HL-60 (cell line): ENCODE results near the gene MAP2K5.

ENCODE experiments used
- DNase-seq, 2 experiments: peaks; one replicate each; pipeline ENCODE4 v3.0.0-alpha.2; 2010 to 2020; ENCODE audit warnings: low read depth in 1 of 2, low spot score in 1 of 2
- H3K27ac ChIP-seq: fragments of 250-450 bp; sonication (Bioruptor Pico); replicated peaks from 2 replicates; pipeline ENCODE4 v1.5.1; 2020; ENCODE audit warnings: mild to moderate bottlenecking, moderate library complexity
- H3K27me3 ChIP-seq: fragments of 250-450 bp; sonication (Bioruptor Pico); 2 replicates; pipeline ENCODE4 v1.5.1; 2021; ENCODE audit warnings: mild to moderate bottlenecking, moderate library complexity; ENCODE audit not compliant: insufficient read depth, poor library complexity, severe bottlenecking
- H3K4me3 ChIP-seq: replicated peaks from 2 replicates; pipeline ENCODE4 v1.5.1; 2011; ENCODE audit warnings: mild to moderate bottlenecking, control low read depth, low read length; ENCODE audit not compliant: insufficient read depth
- CTCF ChIP-seq: IDR thresholded peaks from one replicate; pipeline ENCODE4 v1.5.1; 2011; ENCODE audit warnings: low read length, control low read depth, inconsistent platforms; ENCODE audit not compliant: insufficient read depth
- GABPA ChIP-seq: IDR thresholded peaks from 2 replicates; pipeline ENCODE4 v1.6.1; 2012; ENCODE audit warnings: low read depth
- POLR2AphosphoS5 ChIP-seq: IDR thresholded peaks from 2 replicates; pipeline ENCODE4 v1.6.1; 2012; ENCODE audit warnings: low read depth
- SPI1 ChIP-seq: IDR thresholded peaks from 2 replicates; pipeline ENCODE4 v1.6.1; 2012; ENCODE audit warnings: low read depth, mild to moderate bottlenecking, borderline replicate concordance
- TF ChIP-seq, protein P1 (sequence below): IDR thresholded peaks from 2 replicates; pipeline ENCODE4 v1.6.1; 2012; ENCODE audit warnings: low read depth; ENCODE audit not compliant: insufficient replicate concordance

The MAP2K5 gene

DNA sequence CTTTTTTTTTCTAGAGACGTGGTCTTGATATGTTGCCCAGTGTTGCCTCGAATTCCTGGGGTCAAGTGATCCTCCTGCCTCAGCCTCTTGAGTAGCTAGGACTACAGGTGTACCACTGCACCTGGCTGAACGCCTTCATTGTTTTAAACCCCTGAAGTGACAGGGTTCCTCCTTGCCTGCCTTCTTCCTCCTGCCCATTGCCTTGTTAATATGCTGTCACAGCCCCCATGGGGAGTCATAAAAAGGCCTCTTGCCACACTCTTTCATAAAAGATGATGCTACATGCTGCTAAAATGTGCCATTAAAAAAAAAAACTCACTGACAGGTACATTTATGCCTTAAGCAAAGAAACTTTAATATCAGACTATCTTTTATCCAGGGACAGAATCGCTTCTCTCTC is 166.0 kb downstream of the MAP2K5 start:
- Histone ChIP-seq H3K27me3 (no peaks in the 10 kb centered on the region), H3K27ac (no peak overlapping the region), H3K4me3 (no peak overlapping the region)
- DNase-seq: no peak
- TF ChIP-seq SPI1 (no peak), POLR2AphosphoS5 (no peak), CTCF (no peak), GABPA (no peak)
- TF ChIP-seq, protein P1, sequence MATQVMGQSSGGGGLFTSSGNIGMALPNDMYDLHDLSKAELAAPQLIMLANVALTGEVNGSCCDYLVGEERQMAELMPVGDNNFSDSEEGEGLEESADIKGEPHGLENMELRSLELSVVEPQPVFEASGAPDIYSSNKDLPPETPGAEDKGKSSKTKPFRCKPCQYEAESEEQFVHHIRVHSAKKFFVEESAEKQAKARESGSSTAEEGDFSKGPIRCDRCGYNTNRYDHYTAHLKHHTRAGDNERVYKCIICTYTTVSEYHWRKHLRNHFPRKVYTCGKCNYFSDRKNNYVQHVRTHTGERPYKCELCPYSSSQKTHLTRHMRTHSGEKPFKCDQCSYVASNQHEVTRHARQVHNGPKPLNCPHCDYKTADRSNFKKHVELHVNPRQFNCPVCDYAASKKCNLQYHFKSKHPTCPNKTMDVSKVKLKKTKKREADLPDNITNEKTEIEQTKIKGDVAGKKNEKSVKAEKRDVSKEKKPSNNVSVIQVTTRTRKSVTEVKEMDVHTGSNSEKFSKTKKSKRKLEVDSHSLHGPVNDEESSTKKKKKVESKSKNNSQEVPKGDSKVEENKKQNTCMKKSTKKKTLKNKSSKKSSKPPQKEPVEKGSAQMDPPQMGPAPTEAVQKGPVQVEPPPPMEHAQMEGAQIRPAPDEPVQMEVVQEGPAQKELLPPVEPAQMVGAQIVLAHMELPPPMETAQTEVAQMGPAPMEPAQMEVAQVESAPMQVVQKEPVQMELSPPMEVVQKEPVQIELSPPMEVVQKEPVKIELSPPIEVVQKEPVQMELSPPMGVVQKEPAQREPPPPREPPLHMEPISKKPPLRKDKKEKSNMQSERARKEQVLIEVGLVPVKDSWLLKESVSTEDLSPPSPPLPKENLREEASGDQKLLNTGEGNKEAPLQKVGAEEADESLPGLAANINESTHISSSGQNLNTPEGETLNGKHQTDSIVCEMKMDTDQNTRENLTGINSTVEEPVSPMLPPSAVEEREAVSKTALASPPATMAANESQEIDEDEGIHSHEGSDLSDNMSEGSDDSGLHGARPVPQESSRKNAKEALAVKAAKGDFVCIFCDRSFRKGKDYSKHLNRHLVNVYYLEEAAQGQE: no peak

DNA sequence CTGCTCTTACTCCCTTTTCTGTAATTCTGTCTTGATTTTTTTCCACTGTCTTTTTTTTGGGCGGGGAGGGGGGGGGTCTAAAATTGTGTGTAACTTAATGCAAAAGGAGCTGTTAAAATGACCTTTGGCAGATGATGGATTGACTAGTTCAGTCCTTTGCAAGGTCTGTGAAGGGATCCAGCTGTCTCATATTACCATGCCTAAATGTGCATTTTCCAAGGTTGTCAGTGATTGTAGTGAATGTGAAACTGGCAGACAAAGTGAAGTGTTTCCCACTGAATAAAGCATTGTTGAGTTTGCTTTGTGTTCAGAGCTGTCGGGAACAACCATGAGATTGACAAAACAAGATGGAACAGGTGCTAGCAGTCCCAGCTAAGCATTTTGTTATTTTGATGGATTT is 172.7 kb downstream of the MAP2K5 start:
- H3K27me3 ChIP-seq: no peaks in the 10 kb centered on the region
- no peak overlapping the region for H3K4me3 ChIP-seq
- no peak for DNase-seq
- H3K27ac ChIP-seq: no peak overlapping the region
- TF ChIP-seq SPI1 (no peak), GABPA (no peak), CTCF (no peak)
- TF ChIP-seq, protein P1: no peak

GRCh38 chr15:67716171-67716570 is 173.7 kb downstream of the MAP2K5 start:
- Histone ChIP-seq H3K4me3 (no peak overlapping the region), H3K27ac (no peak overlapping the region), H3K27me3 (no peaks in the 10 kb centered on the region)
- no peak for DNase-seq
- TF ChIP-seq GABPA (no peak), SPI1 (no peak), POLR2AphosphoS5 (no peak), CTCF (no peak)
- TF ChIP-seq, protein P1: no peak
